NCI-H1092 (cell line): Measurements from ENCODE around the gene MORC1.

Experiments
- DNase-seq: peaks from one replicate; lab custom pipeline; 2025; lab: John Stamatoyannopoulos, UW

MORC1 gene

DNA sequence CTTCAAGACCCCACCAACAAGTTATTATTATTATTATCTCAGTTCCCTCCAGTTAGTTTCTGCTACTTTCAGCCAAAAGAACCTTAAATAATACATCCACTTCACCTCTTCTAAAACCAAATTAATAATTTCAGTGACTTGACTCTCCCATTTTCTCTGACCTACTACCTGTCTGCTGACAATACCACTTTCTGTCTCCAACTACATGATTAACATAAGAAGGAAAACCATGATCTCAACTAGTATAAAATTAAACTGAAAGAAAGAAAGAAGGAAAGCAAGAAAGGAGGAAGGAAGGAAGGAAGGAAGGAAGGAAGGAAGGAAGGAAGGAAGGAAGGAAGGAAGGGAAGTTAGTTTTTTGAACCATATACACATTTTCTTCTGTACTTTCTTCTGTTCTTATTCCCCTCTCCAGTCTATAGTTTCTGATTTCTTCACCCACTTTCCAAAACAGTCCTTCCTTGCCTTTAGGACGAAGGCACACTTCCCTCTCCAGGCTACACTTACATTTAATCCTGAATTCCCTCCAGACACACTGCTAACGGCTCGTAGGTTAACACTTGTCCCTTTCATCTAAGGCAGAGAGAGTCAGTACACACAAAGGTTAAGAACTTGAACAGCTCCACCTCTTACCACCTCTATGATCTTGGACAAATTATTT, 84.8 kb downstream of the MORC1 start:
- no peak for DNase-seq

GRCh38 chr3:109028753-109029152, 89.2 kb downstream of the MORC1 start:
- DNase-seq, result no peak

- no peak for DNase-seq
Measured at GRCh38 chr3:109026821-109027220, 91.1 kb downstream of the MORC1 start.

DNA sequence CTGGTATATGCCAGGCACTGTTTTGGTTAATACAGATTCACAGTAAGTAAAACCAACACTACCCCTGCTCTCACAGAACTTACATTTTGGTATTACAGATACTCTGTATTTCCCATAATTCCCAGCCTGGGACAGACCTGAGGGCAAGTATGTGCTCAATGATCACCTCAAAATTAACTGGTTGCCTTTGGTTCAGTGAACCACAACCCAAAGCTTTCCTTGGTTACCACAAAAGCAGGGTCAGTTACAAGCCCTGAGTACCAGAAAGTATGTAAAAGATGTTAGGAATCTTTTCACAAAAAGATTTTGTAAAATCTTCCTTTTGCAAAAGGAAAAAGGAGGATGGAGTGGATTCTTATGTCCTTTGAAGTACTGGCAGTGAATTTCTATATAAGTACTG, 92.0 kb downstream of the MORC1 start:
- no peak for DNase-seq

GRCh38 chr3:109023656-109024254, 94.2 kb downstream of the MORC1 start:
- peak; percentile 14 for DNase-seq

- DNase-seq, result no peak
Measured at GRCh38 chr3:109023167-109023566, 94.8 kb downstream of the MORC1 start.

DNA sequence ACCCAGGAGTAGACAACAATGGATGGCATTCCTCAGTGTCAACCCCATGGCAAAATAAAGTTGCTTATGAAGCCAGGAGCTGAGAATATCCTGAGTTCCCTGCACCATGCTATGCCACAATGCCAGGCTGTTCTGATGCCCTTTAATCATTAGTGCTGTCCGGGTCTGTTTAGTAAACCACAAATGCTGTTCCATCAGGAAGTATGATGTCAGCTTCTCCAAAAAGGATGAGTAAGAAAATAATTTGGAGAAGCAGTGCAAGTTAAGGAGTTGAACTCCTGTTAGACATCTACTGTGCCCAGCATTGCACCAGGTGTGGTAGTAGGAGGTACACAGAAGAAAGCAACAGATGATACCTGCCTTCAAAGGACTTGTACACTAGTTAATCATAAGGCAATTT, 96.4 kb downstream of the MORC1 start:
- DNase-seq, result no peak

DNA sequence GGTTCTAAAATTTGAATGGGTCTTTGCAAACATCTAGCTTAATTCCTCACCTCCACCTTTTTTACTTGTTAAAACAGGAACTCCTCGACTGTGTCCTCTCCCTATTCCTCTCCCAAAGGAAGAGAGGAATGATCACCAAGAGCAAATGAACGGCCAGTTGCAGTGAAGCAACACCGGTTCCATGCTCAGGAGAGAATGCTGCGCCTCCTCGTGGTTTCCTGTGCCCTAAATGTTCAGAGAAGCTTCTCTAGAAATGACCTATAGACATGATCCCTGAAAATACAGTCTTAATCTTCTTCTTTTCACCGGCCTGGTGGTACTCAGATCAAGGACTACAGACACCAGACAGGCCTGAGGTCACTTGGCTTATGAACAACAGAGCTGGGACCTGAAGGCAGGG, 99.1 kb downstream of the MORC1 start:
- no peak for DNase-seq

DNA sequence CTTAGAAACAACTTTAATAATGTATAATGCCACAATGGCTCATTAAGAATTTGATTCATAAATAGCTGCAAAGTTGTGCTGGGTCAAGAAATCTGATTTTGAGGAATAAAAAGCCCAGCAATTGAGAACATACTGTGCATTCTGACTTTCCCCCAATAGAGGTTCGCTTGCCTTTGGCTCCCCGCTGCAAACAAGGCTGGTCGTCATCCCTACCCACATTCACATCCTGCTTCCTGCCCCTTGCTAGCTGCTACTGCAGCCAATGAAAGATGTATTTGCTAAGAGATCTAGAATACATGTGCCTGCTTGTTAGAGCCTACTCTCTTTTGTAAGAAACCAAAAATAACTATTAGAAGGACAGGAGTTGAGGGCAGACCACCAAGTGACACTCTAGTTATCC, 112.5 kb downstream of the MORC1 start:
- no peak for DNase-seq

GRCh38 chr3:108998436-108998835, 119.5 kb downstream of the MORC1 start:
- DNase-seq, result no peak

- no peak for DNase-seq
Measured at GRCh38 chr3:108985844-108986243, 132.1 kb downstream of the MORC1 start.

- no peak for DNase-seq
Measured at GRCh38 chr3:108983051-108983450, 134.9 kb downstream of the MORC1 start.

DNA sequence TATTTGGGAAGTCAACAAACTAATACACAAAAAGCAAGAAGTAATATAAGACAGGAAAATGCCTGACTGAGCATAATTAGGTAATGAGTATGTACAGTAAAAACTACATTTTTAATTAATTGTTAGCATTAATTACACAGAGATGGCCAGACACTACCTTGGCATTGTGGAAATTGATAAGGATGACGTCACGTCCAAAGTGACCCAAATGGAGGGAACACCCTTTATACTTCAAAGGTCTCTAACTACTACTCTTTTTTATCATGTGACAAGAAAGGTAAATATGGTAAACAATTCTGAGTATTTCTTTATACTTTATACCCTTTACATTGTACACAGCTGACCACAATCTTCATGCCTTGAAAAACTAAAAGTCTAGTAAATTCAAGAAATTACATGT, 141.9 kb downstream of the MORC1 start:
- DNase-seq, result no peak

DNA sequence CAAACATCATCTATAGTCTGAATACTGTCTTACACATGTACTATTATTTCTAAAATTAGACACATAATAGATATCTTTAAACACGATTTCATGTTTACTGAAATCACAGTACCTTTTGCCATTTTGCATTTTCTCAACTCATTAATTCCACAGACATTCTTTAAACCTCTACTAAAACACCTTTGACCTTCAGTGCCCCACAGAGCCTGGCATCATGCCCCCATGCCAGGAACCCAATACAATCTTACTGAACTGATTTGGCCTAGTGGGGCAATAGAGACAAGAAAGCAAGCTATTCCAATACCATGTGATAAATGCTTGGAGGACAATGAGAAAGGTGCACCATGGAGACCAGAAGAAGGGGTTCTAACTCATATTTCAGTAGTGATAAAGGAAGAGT, 144.9 kb downstream of the MORC1 start:
- DNase-seq, result no peak

DNA sequence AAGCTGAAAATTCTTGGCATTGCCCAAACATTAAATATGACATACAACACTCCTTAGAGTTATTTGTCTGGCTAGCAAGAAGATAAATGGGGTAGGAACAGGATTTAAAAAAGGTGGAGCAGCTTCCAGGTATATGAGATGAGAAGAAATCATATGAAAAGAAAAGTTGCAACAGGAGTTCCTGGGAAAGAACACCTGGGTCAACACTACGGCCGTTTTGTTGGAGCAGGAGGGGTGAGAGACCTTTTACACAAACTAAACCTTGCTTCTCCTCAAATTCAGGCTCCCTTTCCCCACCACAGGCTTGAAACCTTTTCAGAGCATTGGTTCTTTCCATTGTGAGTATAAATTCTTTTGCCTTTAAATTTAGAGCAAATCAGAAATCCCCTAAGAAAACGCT, 145.5 kb downstream of the MORC1 start:
- DNase-seq, result no peak

DNA sequence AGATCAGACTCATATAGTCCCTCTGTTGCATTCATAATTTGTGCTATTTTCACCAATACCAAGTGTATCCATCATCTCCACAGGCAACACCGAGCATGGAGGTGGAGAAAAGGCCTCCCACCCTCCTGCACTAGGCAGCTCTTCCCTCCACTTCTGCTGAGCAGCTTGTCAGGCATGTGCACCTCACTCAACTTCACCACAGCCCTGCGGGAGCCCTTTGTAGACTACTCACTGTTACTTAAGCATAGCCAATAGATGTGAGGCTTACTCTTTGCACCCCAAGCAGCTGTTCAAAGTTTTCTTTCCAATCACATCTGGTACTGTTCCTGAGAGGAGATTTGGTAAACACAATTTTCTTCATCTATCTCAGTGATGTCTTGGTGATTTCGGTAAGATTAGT, 147.4 kb downstream of the MORC1 start:
- DNase-seq, result no peak

GRCh38 chr3:108966773-108967172, 151.2 kb downstream of the MORC1 start:
- no peak for DNase-seq

GRCh38 chr3:108959017-108959416, 158.9 kb downstream of the MORC1 start:
- no peak for DNase-seq

DNA sequence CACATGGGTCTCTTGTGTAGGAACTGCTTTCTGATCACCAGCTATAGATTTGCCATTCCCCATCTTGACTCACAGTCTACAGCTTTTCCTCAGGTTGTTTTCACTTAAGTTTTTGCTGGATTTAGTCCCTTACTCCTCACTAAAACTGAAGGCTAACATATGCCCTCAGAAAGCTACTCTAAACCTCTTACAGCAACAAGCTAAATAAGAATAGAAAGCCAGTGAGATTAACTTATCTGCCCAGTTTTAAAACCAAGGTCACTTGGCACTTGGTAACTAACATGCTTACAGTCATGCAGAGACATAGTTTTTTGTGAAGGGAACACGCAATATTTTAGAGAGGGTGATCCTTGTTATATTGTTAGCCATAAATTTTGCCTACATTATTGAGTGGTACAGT, 164.2 kb downstream of the MORC1 start, which contains the start of gene GUCA1C:
Gene GUCA1C, minus strand, starts transcription at position 180 of the 400 bp plus-strand sequence. Its CDS starts 117 bp downstream, at position 63.
- DNase-seq, result no peak

- DNase-seq, result no peak
Measured at GRCh38 chr3:108953210-108953609, 164.7 kb downstream of the MORC1 start.

DNA sequence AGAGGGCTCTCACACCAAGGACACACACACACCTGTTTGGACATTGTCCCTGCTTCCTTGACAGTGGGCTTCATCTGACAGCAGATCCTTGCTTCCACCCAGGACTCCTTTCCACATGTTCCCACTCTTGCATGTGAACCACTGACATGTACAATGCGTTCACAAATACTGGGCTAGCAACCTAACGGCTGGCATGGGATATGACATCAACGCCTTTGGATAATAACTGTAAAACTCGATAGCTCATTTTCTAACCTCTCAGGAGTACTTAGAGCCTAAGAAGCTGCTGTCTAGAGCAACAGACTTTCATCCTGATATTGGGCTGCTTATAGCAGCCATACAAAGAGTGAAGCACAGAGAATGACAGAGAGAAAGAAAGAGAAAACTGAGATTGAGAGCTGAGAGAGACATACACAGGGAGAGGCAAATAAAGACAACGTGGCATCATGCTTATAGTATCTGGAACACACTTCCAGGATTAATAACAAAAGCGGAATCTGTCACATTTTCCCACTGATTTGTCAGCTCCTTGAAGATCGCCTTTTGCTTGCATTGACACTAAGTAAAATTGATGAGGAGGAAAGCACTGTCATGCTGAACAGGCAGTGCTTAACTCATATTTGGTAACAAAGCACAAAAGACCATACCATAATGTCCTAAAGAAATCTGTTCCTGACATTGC, 166.0 kb downstream of the MORC1 start:
- no peak for DNase-seq

- DNase-seq, result no peak
Measured at GRCh38 chr3:108947855-108948254, 170.1 kb downstream of the MORC1 start.
